ENCODE measurements around the gene SELENON. TPM values are rescaled to one million over a fixed set of nuclear protein-coding genes. Genes with fewer than 3 reads are reported as not detected.

SELENON gene
- total and polyA plus RNA-seq, 2 of the 8 experiments (the other 6 are each of a cell fraction or from before 2014, with no cell fraction given) = 43.0 to 77.6 TPM

GRCh38 chr1:25766721-25767436 lies 33.1 kb upstream of the SELENON start (continued):
- TF ChIP-seq, protein P1, sequence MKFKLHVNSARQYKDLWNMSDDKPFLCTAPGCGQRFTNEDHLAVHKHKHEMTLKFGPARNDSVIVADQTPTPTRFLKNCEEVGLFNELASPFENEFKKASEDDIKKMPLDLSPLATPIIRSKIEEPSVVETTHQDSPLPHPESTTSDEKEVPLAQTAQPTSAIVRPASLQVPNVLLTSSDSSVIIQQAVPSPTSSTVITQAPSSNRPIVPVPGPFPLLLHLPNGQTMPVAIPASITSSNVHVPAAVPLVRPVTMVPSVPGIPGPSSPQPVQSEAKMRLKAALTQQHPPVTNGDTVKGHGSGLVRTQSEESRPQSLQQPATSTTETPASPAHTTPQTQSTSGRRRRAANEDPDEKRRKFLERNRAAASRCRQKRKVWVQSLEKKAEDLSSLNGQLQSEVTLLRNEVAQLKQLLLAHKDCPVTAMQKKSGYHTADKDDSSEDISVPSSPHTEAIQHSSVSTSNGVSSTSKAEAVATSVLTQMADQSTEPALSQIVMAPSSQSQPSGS (IDR thresholded peaks at IDR 0.05; ENCODE audit: low read length) = no peak
- TF ChIP-seq, protein P2, sequence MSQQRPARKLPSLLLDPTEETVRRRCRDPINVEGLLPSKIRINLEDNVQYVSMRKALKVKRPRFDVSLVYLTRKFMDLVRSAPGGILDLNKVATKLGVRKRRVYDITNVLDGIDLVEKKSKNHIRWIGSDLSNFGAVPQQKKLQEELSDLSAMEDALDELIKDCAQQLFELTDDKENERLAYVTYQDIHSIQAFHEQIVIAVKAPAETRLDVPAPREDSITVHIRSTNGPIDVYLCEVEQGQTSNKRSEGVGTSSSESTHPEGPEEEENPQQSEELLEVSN (IDR thresholded peaks at IDR 0.05) = no peak

All from H1 (cell line).